OCI-M2 (cell line): Measurements from ENCODE around the gene FAIM2.

Experiments used
- DNase-seq: peaks from one replicate; lab custom pipeline; 2025; ENCODE audit not compliant: unreplicated experiment; lab: John Stamatoyannopoulos, UW

FAIM2 gene

GRCh38 chr12:49920241-49920914 is 16.7 kb upstream of the FAIM2 start:
- no peak for DNase-seq

DNA sequence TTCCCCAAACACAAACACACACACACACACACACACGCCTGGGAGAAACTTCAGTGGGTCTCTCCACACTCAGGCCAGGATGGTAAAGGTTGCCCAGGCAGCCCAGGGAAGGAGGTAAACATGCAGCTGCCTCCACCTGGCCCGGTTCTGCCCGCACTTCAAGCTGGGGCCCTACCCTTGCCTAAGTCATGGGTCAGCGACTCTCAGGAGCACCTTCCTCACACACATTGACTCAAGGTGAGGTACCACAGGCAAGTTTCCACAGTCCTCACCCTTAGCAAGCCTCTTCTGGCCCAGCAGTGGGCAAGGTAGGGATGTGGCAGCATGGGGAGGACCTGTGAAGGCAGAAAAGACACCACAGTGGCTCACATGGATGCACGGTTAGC is 14.1 kb upstream of the FAIM2 start:
- DNase-seq, result no peak

DNA sequence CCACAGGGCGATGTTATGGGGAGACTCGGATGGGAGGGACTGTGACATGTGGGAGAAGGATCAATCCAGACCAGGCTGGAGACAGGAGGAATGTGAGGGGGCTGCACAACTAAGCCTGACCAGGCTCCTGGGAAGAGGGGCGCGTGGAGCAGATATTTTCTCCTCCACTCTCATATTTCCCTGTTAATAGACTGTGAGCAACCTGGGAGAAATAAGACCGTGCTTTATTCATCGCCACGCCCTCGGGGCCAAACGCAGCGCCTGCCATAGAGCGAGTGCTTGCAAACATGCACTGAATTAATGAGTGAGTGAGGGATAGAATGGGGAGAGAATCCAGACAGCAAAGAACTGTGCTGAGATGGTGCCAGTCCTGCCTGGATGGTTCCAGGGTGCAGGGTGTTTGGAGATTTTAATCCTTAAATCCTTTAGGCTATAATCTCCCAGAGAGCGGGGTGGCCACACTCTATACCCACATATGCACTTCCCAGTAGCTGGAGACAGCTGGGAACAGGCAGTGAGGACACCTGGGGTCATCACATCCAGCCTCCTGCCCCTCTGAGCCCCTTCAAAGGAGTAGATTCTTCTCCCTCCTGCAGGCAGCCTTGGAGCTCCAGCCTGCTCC is 13.6 kb upstream of the FAIM2 start:
- DNase-seq, result no peak

DNA sequence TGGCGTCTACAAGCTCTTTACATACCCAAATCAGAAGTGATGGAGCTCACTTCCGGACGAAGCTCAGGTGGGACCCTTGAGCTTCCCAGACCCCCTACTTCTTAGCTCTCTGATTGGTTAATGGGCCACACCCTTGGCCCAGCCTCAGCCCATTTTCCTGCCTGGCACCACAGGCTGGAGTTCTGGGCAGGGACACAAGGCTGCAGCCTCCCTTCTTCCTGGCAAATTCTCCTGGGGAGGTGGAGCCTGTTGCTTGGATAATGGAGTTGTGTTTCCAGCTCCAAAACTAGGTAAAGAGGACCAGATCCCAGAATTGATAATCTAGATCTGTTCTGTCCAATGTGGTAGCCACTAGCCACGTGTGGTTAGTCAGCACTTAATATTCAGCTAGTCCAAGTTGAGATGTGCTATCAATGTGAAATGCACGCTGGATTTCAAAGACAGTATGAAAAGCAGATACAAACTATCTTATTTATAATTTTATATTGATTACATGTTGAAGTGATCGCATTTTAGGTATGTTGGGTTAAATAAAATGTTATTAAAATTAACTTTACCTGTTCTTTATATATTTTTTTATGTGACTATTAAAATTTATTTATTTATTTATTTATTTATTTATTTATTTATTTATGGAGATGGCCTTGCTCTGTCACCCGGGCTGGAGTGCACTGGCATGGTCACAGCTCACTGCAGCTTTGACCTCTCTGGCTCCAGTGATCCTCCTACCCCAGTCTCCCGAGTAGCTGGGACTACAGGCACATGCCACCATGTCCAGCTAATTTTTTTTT is 12.6 kb upstream of the FAIM2 start:
- no peak for DNase-seq

GRCh38 chr12:49912345-49913255 is 8.9 kb upstream of the FAIM2 start:
- no peak for DNase-seq

DNA sequence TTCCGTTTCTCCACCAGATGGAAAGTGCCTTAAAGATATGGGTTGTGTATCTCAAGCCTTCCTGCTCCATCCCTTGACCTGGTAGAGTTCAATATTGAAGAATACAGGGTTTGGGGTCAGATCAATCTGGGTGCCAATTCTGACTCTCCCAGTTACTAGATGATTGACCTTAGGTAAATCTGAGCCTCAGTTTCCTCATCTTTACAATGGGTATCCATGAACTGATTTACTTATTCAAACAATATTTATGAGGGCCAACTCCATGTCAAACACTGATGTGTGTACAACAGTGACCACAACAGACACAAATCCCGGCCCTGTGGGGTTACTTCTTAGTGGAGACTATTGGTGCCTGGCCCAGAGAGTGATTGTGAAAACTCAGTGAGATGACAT is 7.5 kb upstream of the FAIM2 start:
- no peak for DNase-seq

GRCh38 chr12:49910331-49911212 is 6.9 kb upstream of the FAIM2 start:
- DNase-seq, result no peak

GRCh38 chr12:49909826-49910225 is 6.1 kb upstream of the FAIM2 start:
- DNase-seq, result no peak

DNA sequence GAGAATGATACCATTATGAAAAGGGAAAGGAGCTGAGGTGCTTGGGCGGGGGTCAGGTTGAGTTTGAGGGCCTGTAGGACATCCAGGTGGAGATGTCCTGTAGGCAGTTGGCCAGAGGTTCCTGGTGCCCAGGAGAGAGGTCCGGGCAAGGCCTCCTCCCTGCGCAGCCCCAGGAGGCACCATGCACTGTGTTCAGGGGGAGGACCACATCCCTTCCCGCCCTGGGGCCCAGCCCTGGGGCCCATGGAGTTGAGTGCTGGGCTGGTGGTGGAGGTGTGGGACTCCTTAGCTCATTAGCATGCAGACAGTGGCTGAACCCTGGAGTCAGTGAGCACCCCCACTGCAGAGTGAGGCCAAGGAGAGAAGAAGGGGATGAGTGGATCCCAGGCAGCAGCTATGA is 5.7 kb upstream of the FAIM2 start:
- no peak for DNase-seq

GRCh38 chr12:49907352-49907751 is 3.7 kb upstream of the FAIM2 start:
- no peak for DNase-seq

- DNase-seq, result no peak
Observed at GRCh38 chr12:49905718-49906314, 2.1 kb upstream of the FAIM2 start.

DNA sequence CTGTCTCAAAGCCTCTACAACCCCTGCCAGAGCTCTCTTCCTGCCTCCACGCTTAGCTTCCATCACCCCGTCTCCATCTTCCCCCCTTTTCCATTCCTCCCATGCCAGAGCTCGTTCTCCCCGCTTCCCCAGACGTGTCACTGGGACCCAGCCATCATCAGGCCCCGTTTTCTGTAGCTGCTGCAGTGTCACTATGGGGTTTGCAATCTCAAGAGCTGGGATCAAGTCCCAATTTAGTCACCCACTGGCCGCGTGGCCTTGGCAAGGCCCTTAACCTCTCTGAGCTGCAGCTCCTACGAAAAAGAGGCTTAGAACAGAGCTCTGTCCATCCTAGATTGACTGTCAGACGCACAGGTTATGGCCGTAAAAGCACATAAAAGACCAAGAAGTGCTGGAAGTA is 901 bp upstream of the FAIM2 start:
- DNase-seq, result no peak

DNA sequence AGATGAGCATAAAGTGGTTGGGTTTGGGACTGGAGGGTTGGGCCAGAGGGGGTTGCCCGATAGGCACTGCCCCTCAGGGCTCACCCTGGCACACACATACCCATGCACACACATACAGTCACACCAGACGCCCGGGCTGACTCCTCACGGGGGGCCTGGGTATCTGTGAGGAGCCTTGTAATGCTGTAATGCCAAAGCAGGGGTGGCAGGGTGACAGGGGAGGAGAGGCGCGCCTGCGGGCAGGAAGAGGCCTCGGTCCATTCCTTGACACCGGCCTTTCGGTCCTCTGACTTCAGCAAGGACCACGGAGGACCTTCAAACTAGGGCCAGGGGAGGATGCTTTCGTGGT is 375 bp downstream of the FAIM2 start:
- DNase-seq, result no peak

DNA sequence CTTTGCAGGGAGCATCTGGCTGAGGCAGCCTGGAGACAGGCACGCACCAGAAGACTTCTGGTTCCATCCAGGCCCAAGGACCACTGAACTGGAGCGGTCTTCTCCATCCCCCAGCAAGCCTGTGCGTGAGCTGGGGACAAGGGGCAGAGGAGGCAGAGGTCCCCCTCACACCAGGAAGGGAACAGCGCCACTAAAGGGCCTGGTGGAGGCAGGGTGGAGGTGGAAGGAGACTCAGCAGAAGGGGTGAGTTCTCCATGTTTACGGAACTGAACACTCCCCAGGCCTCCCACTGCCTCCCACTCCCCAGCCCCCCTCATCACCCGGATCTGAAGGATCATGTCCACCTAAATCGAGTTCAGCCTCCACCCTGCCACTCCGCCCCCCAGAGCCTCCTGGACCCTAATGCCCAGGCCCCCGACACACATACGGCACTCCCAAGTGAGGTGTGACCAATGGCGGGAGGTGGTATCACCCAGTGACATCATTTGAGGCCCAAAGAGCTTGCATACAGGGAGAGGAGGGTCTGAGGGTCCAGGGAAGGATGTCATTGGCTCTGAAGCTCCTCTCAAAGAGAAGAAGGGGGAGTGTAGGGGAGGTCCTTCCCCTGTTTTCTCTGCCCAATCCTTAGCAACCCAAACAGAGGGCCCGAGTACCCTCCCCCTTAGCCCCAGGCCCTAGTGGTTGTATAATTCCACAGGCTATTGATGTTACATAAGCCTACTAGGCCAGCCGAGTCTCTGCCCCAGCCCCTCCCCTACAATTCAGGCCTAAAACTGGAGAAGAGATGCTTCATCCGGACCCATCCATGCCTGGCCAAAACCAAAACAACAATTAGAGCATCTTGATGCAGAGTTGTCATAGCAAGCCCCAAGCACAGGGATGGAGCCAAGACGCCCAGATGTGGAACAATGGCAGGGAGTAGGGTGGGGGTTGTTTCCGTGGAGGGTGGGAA is 1.0 kb downstream of the FAIM2 start:
- no peak for DNase-seq

DNA sequence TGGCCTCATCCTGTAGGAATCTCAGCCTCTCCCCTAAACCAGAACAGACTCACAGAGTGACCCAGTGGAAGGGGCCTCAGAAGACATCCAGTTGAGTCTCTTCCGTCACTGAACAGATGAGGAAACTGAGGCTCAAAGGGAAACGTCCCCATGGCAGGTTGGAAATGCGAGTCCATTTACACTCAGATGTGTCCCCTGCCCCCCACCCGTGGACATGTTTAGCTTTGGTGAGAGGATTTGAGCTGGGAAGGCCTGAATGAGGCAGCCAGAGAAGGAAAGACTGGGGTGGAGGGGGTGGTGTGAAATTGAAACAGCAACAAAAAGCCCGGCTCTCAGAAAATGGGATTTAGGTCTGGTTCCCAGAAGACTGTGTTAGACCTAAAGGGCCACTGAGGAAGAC is 1.7 kb downstream of the FAIM2 start:
- no peak for DNase-seq

GRCh38 chr12:49901026-49901425 is 2.7 kb downstream of the FAIM2 start:
- DNase-seq, result no peak

GRCh38 chr12:49900371-49900770 is 3.3 kb downstream of the FAIM2 start:
- no peak for DNase-seq

- no peak for DNase-seq
Observed at GRCh38 chr12:49899921-49900320, 3.8 kb downstream of the FAIM2 start.

DNA sequence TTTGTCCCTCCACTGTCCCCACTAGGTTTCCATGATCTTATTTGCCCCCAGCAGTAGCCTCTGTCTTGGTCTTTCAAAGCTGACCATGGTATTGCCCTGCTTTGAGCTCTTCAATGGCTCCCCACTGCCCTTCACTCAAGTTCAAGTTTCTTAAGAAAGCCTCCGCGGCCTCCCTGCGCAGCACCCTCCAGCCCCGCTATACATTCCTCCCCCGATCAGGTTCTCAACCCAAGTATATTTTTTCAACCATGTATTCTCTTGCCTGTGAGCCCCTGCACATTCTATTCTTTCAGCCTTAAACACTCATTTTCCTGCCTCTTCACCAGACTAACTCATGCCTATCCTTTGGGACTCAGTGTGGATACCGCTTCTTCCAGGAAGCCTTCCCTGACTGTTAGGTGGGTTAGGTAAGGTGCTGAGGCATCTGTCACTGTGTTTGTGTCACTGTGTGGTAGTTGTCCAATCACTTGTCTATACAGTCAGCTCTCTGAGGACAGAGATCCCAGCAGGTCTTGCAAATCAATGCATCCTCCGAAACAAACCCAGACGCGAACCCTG is 4.3 kb downstream of the FAIM2 start:
- DNase-seq, result no peak
